Embryonic facial prominence (tissue), 1 donor: ENCODE data around the gene RFWD3.
"Not testable (repeated sequence)": the region's sequence is repeated elsewhere in the genome, so short reads cannot be mapped to it uniquely, and the experiment has no call there.

ENCODE experiments used
- DNase-seq: peaks from one replicate; pipeline ENCODE4 v3.0.0-alpha.2; 2016; ENCODE audit errors: extremely low spot score

The RFWD3 gene

DNA sequence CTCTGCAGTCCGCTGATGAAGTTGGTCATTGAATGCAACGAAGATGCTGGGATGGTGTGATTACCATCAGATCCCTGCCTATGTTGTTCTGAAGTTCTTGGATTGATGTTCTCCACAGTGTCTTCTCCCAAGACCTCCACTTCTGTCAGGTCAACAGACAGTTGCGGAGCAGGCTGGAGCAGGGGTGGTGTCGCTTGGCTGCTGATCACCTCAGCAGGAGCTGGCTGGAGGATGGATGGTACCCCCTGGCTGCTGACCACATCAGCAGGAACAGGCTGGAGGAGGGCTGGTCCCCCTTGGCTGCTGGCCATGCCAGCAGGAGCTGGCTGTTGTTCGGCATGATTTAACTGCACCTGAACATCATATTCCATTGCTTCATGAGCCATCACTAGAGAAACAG lies 5.6 kb downstream of the RFWD3 start:
- DNase-seq, result no peak

DNA sequence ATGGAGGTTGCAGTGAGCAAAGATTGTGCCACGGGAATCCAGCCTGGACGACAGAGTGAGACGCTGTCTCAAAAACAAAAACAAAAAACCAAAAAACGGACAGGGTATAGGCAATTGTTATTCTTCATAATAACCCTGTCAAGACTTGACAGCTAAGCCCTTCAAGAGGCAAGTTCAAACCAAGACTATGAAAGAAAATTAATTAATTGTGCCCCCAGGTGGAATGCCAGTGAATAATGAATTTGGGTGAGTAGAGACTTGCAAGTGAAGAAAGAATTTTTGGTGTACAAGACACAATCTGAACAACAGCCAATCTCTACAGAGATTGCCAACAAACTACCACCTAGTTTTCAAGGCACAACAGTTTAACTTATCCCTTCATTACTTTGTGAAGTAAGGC lies 6.3 kb downstream of the RFWD3 start:
- no peak for DNase-seq

DNA sequence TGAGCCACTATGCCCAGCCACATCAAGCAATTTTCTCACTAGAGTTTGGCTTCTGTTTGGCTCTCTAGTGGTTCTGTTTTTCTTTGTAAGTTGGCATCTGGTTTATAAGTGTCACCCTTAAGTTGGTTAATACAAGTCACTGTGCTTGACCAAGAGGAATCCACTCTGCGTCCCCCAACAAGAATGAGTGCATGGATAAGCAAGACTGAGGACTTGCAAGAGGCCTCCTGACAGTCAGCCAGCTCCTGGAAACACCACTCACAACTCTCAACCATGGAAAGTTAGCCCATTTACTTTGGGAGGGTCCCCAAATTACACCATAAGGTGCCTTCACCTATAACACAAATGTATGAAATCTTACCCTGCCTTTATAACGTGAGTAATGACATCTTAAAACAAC lies 7.6 kb downstream of the RFWD3 start:
- no peak for DNase-seq

DNA sequence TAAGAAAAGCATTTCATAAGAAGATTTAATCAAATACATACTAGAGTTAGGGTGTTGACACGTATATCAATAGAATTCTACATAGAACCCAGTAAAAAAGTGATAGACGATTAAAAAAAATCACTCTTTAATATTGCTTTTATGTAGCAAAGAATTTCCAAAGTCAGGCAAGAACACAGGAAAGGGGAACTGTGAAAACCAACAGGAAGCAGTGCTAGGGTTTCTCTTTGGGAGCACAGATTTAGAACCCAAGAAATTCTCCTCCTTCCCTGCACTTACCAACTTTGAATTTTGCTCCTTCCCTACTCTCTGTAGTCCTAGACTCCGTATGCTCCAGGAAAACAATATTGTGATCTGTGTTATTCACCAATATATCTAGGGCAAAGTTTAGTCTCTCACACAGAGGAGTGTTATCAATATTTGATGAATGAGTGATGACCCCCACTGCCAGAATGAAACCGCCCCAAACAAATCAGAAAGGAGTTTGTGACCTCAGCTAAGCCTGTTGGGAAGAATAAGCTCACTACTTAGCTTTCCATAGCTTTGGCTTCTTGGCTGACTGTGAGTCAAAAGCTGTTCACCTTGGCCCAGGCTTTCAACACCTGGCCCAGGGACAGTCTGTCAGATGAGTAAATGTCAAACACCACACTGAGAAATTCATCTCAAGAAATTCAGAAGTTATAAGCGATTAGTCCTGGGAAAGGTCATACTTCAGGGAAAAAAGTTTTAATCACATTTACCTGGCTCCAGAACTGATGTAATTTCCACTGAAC lies 8.6 kb downstream of the RFWD3 start:
- DNase-seq, result no peak

DNA sequence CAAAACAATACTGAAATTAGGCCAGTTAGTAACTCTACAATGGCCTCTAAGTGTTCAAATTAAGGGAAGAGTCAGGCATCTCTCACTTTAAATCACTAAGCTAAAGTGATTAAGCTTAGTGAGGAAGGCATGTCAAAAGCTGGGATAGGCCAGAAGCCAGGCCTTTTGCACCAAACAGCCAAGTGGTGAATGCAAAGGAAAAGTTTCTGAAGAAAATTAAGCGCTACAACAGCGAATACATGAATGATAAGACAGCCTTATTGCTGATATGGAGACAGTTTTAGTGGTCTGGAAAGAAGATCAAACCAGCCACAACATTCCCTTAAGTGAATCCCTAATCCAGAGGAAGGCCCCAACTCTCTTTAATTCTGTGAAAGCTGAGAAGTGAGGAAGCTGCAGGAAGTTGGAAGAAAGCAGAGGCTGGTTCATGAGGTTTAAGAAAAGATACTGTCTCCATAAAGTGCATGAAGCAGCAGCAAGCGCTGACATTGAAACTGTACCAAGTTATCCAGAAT lies 12.1 kb downstream of the RFWD3 start:
- DNase-seq, result no peak

DNA sequence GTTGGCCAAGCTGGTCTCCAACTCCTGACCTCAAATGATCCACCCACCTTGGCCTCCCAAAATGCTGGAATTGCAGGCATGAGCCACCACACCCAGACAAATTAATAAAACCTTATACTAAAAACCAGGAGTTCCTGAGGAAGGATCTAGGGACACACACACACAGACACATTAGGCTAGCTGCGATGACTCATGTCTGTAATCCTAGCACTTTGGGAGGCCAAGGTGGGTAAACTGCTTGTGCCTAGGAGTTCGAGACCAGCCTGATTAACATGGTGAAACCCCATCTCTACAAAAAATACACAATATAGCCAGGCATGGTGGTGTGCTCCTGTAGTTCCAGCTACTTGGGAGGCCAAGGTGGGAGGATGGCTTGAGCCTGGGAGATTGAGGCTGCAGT lies 13.8 kb downstream of the RFWD3 start:
- DNase-seq, result not testable (repeated sequence)

DNA sequence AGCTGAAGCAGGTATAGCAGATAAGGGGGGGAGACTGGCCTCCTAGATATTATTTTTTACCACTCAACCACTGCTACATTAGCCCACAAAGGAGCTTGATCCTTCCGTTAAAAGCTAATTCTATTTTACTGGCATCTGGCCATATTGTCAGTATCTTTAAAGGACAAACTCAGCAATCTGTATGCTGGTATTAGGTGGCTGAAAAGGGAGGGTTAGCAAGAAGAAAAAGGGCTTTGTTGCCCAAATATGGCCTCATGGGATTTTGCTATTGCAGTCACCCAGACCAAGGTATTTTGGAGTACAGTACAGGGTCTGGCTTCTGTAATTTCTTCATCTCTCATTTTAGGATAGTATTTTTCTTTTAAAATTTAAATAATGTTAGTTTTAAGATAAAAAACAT lies 14.4 kb downstream of the RFWD3 start:
- DNase-seq, result no peak

DNA sequence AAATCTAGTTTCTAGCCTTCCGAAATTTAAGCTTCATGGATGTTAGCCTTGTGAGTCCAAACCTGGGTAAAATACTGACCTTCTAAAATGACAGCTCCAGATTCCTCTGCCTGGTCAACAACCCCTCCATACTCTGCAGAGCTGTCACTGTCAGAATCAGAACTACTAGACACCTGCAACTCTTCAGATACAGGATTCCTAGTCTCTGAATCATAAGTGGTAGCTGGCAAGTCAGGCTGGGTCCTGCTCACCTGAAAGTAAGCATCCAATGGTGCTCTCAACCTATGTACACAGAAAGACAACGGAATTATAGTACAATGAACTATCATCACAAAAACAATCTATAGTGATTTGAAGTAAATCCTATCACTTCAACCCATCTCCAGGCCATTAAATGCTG lies 14.8 kb downstream of the RFWD3 start:
- DNase-seq, result no peak

DNA sequence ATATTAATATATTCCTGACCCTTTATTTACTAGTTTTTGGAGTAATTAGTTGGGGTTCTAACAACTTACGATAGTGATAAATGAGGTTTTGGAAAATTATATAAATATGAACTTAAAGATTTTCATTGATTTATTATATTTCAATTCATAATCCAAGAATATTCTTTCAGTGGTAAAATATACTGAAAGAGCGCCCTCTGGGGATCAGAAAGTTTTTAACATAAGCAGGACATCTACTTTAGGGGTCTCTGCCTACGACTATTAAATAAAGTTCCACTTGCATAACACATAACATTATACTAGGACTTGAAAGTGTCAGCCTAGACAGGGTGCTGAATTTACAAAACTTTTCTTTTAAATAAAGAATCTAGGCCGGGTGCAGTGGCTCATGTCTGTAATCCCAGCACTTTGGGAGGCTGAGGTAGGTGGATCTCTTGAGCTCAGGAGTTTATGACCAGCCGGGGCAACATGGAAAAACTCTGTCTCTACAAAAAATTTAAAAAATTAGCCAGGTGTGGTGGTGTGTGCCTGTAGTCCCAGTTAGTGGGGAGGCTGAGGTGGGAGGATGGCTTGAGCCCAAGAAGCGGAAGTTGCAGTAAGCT lies 15.6 kb downstream of the RFWD3 start:
- DNase-seq, result no peak

DNA sequence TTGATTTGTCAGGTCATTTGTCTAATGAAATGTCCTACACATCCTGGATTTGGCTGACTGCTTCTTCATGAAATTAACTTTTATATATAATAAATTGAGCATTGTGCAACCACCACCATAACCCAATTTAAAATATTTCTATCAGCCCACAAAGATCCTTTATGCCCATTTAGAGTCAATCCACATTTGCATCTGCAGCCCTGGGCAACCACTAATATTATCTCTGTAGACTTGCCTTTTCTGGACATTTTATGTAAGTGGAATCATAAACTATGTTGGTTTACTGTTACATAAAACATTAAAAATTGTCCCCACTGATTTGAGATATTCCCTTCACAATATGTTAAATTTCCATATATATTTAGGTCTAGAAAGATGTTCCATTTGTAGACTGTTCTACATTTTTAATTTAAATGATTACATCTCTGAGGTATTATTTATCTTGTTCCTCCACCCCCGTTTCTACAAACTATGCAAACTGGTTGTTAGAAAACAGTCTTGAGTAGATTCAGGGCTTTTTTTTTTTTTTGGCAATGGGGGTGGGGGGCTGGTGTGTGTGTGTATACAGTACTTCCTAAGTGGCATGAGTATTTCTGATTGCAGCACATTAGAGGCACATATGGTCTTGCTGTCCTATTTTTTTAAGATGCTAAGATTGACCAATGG lies 16.7 kb downstream of the RFWD3 start:
- no peak for DNase-seq

DNA sequence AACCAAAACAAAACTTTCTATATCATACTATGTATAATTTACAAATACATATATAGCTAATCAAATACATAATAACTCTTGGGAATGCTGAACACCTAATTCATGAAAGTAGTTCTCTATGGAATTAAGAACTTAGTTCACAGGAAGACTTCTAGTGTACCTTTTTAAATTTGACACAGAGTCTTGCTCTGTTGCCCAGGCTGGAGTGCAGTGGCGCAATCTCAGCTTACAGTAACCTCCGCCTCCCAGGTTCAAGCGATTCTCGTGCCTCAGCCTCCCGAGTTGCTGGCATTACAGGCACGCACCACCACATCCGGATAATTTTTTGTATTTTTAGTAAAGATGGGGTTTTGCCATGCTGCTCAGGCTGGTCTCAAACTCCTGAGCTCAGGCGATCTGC lies 24.7 kb downstream of the RFWD3 start:
- DNase-seq, result no peak

DNA sequence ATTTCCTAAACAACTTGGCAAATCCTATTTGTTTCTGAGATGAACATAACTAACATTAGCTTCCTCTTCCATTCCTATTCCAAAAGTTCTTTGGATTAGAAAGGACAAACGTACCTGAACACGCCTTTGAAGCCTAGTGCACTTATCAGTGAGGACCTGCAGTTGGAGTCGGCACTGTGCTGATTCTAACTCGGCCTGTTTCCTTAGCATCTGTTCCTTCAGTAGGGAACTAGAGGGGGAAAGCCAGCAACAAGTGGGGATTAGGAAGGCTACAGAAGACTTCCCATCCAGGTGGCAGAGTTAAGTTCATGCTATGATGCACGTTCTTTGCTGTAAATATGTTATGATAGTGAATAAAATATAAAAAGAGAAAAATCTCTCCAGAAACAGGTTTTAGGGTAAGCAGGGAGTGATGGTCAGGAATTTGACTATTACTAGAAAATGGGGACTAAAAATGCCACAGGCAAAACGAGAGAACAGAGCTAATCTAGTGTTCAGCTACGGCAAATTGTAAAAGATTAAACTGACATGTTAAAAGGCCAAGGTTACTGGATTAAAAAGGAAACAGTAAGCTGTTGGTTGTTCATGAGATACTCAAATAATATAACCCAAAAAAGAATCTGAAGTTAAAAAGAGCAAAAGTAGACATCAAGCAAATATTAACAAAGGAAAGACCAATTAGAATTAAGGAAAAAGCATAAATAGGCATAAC lies 28.8 kb downstream of the RFWD3 start:
- no peak for DNase-seq

DNA sequence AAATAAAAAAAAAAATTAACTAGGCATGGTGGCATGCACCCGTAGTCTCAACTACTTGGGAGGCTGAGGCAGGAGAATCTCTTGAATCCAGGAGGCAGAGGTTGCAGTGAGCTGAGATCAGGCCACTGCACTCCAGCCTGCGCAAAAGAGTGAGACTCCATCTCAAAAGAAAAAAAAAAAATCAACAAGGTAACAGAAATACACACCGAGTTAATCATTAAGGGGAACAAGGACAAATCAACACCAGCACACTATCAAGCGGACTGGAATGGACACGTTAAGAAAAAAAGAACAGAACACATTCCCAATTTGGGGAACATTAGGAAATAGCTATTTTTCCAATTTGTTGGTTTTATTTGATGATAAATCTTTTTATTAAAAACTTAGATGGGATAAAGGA lies 31.4 kb downstream of the RFWD3 start:
- DNase-seq, result no peak

DNA sequence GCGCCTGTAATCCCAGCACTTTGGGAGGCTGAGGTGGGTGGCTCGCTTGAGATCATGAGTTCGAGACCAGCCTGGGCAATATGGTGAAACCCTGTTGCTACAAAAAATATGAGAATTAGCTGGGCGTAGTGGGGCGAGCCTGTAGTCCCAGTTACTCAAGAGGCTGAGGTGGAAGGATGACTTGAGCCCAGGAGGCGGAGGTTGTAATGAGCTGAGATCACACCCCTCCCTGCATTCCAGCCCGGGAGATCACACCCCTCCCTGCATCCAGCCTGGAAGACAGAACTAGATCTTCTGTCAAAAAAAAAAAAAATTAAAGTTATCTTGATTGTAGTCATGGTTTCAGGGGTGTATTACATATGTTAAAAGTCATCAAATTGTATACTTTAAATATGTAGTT lies 33.0 kb downstream of the RFWD3 start:
- DNase-seq, result no peak

DNA sequence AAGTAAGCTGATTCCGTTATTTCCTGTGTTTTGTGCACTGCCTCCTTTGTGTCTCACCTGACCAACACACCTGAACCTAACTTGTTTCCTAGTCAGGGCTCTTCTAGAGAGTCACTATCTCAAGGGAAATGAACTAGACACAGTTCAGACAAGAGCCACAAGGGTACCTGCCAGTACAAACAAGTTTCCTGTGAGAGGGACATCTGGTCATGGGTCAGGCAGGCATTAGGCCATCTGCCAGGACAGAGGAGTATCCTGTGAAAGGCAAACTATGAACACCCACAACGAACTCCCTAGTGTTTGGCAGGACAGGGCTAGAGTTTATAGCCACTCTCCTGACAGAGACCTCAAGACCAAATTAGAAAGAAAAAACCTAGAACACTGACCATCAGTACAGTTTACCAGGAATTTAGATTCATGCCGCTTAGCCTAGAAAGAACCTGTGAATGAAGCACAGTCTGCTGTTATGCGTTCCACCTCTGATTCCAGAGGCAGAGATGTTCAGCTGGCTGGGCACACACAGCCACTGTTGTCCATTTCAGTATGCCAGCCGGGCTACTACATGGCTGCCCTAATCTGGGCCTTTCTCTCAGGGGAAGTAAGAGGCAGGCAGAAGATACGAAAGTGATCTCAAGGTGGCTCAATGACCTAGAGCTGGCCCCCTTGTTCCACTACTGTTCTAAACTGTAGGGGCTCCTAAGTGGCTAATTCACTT lies 39.0 kb downstream of the RFWD3 start:
- no peak for DNase-seq

DNA sequence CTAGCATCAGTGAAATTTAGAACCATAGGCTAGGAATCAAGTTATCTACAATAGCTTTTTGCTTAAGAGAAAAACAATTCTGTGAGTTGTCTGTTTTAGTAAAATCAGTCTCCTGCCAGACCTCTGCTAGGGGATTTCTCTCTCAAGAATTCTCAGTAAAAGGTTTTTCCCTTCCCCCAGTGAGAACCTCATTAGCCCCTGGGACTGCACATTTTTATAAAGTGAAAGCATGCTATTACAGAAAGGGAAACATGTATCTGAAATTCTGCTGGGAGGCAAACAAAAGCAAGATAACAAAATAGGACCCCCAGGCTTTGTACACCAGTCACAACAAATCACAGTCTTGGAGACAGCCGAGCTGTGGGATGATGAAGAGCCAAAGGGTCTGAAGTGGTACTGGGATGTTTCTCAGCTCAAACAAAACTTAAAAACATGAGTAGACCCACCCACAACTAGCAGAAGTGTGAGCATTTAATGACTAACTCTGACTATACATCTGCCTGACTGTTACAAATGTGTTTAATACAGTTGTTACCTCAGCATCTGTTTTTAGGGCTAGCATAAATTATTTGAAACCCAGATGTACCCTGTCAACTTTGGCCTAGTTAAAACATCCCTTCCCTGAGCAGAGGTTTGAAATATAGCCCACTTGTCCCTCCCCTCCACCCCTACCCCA lies 39.8 kb downstream of the RFWD3 start:
- DNase-seq, result no peak

DNA sequence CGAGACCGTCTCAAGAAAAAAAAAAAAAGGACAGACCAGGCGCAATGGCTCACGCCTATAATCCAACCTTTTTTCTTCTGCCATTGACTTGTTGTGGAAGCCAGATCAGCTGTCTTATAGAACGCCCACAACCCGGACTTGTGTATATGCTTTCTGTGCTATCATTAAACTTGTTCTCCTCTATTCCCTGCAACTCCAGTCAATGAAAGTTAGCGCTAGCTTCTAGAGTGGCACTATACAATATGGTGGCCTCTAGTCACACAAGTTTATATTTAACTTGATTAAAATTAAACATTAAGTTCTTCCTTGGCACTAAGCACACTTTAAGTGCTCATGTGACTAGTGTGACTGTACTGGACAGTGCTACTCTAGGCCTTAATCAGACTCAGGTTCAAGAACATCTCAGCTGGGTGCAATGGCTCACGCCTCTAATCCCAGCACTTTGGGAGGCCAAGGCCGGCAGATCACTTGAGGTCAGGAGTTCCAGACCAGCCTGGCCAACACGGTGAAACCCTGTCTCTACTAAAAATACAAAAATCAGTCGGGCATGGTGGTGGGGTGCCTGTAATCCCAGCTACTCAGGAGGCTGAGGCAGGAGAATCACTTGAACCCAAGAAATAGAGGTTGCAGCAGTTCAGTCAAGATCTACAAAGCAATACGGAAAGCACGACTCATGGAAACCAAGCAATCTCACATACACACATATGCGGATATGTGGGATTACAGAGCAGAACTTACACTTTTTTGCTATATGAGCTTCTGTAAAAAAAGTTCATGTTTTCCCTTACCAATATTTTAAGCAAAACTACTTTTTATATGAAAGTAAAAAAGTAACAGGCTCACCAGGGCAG lies 41.0 kb downstream of the RFWD3 start:
- DNase-seq, result no peak

DNA sequence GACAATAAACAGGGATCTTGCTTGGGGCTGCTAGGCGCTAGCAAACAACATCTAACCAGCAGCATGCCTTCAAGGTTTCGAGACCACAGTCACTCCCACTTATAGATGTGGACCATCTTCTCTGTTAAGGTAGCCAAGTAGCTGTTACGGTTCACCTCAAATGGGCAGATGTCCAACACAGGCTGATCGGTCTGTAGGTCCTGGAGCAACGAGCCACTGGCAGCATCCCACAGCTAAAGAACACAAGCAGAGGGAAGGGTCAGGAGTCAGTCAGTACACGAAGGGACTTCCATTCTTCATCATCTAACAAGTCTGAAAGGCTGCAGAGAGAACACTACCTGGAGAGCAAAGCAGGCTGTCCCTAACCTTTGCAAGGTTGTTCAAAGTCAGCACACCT lies 42.8 kb downstream of the RFWD3 start:
- DNase-seq, result no peak

DNA sequence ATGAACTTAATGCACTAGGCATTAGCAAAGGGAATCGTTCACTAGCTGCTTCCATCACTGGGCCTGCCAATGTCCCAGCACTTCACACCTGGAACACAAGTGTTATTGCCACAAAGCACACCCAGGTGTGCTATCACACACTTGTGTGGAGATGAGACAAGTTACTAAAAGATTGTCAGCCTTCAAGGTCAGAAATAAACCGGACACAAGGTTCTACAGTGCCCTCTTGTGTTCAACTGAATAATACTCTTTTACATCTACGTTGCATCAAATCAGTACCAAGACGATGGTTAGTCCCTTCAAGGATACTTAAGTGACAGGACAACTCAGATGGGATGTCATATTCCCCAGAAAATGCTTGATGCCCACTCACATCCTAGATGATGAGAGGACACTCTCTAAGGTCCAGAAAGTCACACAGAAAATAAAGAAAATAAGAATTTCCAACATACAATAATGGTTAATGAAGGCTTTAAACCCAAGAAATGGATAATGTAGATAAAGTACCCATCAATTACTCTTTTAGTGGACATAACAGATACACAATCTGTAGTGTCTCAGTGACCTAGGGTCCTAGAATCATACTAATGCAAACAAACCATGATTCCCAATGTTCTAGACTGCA lies 43.4 kb downstream of the RFWD3 start:
- no peak for DNase-seq

DNA sequence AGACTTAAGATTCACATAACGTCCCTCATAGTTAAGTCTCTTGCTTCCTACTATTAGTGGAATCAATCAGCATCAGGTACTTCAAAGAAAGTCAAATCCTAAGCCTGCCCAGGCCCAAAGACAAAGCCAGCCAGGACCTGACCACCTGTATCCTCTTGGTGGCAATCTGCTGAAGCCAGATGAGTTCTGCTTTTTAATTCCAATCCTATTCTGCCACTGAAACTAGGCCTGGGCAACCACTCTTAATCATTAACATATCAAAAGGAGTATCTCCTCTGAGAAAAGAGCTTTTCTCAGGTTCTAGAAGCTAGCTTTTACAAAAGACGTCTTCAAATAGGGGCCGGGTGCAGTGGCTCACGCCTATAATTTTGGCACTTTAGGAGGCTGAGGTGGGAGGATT lies 44.7 kb downstream of the RFWD3 start:
- no peak for DNase-seq
